Inferior parietal cortex (tissue), 1 donor: Measurements from ENCODE around the gene TRPV2.

Experiments used
- DNase-seq: peaks from one replicate; pipeline ENCODE4 v3.0.0-alpha.2; 2016; ENCODE audit errors: extremely low spot score

The TRPV2 gene

GRCh38 chr17:16473044-16474011 lies 58.0 kb downstream of the TRPV2 start:
- no peak for DNase-seq

GRCh38 chr17:16474012-16474725 lies 58.8 kb downstream of the TRPV2 start:
- no peak for DNase-seq

GRCh38 chr17:16475179-16475704 lies 59.9 kb downstream of the TRPV2 start:
- DNase-seq: no peak

GRCh38 chr17:16477255-16477654 lies 61.9 kb downstream of the TRPV2 start:
- DNase-seq: no peak

GRCh38 chr17:16477666-16478065 lies 62.3 kb downstream of the TRPV2 start:
- no peak for DNase-seq

GRCh38 chr17:16478649-16479048 lies 63.3 kb downstream of the TRPV2 start:
- no peak for DNase-seq

GRCh38 chr17:16479264-16479663 lies 63.9 kb downstream of the TRPV2 start:
- DNase-seq: no peak

GRCh38 chr17:16480995-16481394 lies 65.6 kb downstream of the TRPV2 start:
- DNase-seq: no peak

GRCh38 chr17:16482253-16482652 lies 66.9 kb downstream of the TRPV2 start:
- DNase-seq: no peak

GRCh38 chr17:16483021-16483645 lies 67.8 kb downstream of the TRPV2 start:
- DNase-seq: no peak

GRCh38 chr17:16484445-16485175 lies 69.2 kb downstream of the TRPV2 start:
- DNase-seq: no peak
